SU-DHL-6 (cell line): ENCODE measurements around the gene TRIM9.

ENCODE experiments used
- H2AFZ ChIP-seq: fragments of 200-600 bp; sonication (generic); 2 replicates; pipeline ENCODE4 v1.6.1; 2014; ENCODE audit warnings: low read depth, mild to moderate bottlenecking, moderate library complexity, mixed read lengths, antibody characterized with exemption, low read length; ENCODE audit not compliant: severe bottlenecking
- H3F3A ChIP-seq: fragments of 200-600 bp; shearing (Covaris generic); 2 replicates; pipeline ENCODE4 v1.6.0; 2016; ENCODE audit warnings: antibody characterized with exemption, mild to moderate bottlenecking; ENCODE audit not compliant: insufficient read depth
- H3K27ac ChIP-seq: fragments of 200-600 bp; sonication (generic); 2 replicates; pipeline ENCODE4 v1.5.1; 2016; ENCODE audit warnings: low read depth, mild to moderate bottlenecking, low read length, moderate library complexity, mixed read lengths
- H3K27me3 ChIP-seq: fragments of 200-600 bp; sonication (generic), shearing (Covaris generic); 2 replicates; pipeline ENCODE4 v1.6.0; 2014; ENCODE audit warnings: mild to moderate bottlenecking, low read length
- H3K36me3 ChIP-seq: fragments of 200-600 bp; sonication (generic); 2 replicates; pipeline ENCODE4 v1.6.1; 2014; ENCODE audit warnings: mild to moderate bottlenecking, low read length, mixed read lengths
- H3K4me2 ChIP-seq: fragments of 300-600, 200-600 bp; shearing (Covaris generic), sonication (generic); 2 replicates; pipeline ENCODE4 v1.6.0; 2014; ENCODE audit warnings: low read length, low read depth, mild to moderate bottlenecking; ENCODE audit not compliant: poor library complexity, severe bottlenecking
- H3K4me3 ChIP-seq: fragments of 200-600 bp; sonication (generic); 2 replicates; pipeline ENCODE4 v1.5.1; 2014; ENCODE audit warnings: antibody characterized with exemption, low read length, mild to moderate bottlenecking, mixed read lengths; ENCODE audit not compliant: insufficient read depth, poor library complexity, severe bottlenecking
- H3K79me2 ChIP-seq: fragments of 200-600 bp; sonication (generic); 2 replicates; pipeline ENCODE4 v1.6.1; 2014; ENCODE audit warnings: mild to moderate bottlenecking, low read length, moderate library complexity; ENCODE audit not compliant: insufficient read depth
- H3K9ac ChIP-seq: fragments of 200-600 bp; sonication (generic); 2 replicates; pipeline ENCODE4 v1.7.0; 2014; ENCODE audit warnings: mild to moderate bottlenecking, low read length
- H3K9me2 ChIP-seq: fragments of 200-600 bp; sonication (generic); replicated peaks from 2 replicates; pipeline ENCODE4 v1.6.1; 2014; ENCODE audit warnings: low read length; ENCODE audit not compliant: insufficient read depth
- H3K9me3 ChIP-seq: fragments of 200-600 bp; sonication (generic); 2 replicates; pipeline ENCODE4 v1.6.1; 2014; ENCODE audit warnings: low read length, mixed read lengths; ENCODE audit not compliant: insufficient read depth
- H4K20me1 ChIP-seq: fragments of 200-600 bp; sonication (generic); 2 replicates; pipeline ENCODE4 v1.6.1; 2014; ENCODE audit warnings: low read depth, mild to moderate bottlenecking, antibody characterized with exemption, low read length, moderate library complexity, mixed read lengths
- CTCF ChIP-seq: fragments of 200-600 bp; sonication (generic); IDR thresholded peaks from one replicate; pipeline ENCODE4 v1.5.1; 2017; ENCODE audit warnings: antibody characterized with exemption, mild to moderate bottlenecking, low read length, moderate library complexity; ENCODE audit not compliant: insufficient read depth, poor library complexity, severe bottlenecking
- EZH2phosphoT487 ChIP-seq: fragments of 200-600 bp; sonication (generic), shearing (Covaris generic); conservative IDR thresholded peaks from 2 replicates; pipeline ENCODE4 v1.6.1; 2018; ENCODE audit warnings: mild to moderate bottlenecking, antibody characterized with exemption, low read length, moderate library complexity, mixed read lengths

The TRIM9 gene

GRCh38 chr14:50977863-50978528, 116.9 kb downstream of the TRIM9 start:
- no peak overlapping the region for H3K27ac ChIP-seq
- no peaks in the 10 kb centered on the region for H3F3A ChIP-seq
- H3K27me3 ChIP-seq: no peaks in the 10 kb centered on the region
- no peak overlapping the region for H3K9ac ChIP-seq
- no peaks in the 10 kb centered on the region for H3K9me2 ChIP-seq
- no peak overlapping the region for H2AFZ ChIP-seq
- H3K36me3 ChIP-seq: no peaks in the 10 kb centered on the region
- H3K79me2 ChIP-seq: no peaks in the 10 kb centered on the region
- H3K4me2 ChIP-seq: no peak overlapping the region
- no peak for TF ChIP-seq EZH2phosphoT487
- no peak for TF ChIP-seq CTCF
- H4K20me1 ChIP-seq: no peaks in the 10 kb centered on the region
- no peak overlapping the region for H3K4me3 ChIP-seq
- no peaks in the 10 kb centered on the region for H3K9me3 ChIP-seq

GRCh38 chr14:50974118-50974517, 120.8 kb downstream of the TRIM9 start:
- Histone ChIP-seq H3K4me2 (no peak overlapping the region), H3K27me3 (no peaks in the 10 kb centered on the region)

GRCh38 chr14:50972734-50973133, 122.2 kb downstream of the TRIM9 start:
- H3K27me3 ChIP-seq: no peaks in the 10 kb centered on the region
- no peaks in the 10 kb centered on the region for H3K36me3 ChIP-seq

More at GRCh38 chr14:50974118-50974517, 120.8 kb downstream of the TRIM9 start:
- no peaks in the 10 kb centered on the region for H3K79me2 ChIP-seq
- H2AFZ ChIP-seq: no peak overlapping the region
- no peaks in the 10 kb centered on the region for H4K20me1 ChIP-seq
- no peak overlapping the region for H3K4me3 ChIP-seq
- H3K36me3 ChIP-seq: no peaks in the 10 kb centered on the region
- TF ChIP-seq CTCF: no peak
- TF ChIP-seq EZH2phosphoT487: no peak
- no peaks in the 10 kb centered on the region for H3K9me2 ChIP-seq
- H3F3A ChIP-seq: no peaks in the 10 kb centered on the region
- H3K27ac ChIP-seq: no peak overlapping the region
- no peaks in the 10 kb centered on the region for H3K9me3 ChIP-seq
- H3K9ac ChIP-seq: no peak overlapping the region

More at GRCh38 chr14:50972734-50973133, 122.2 kb downstream of the TRIM9 start:
- Histone ChIP-seq H3F3A (no peaks in the 10 kb centered on the region), H2AFZ (no peak overlapping the region), H3K27ac (no peak overlapping the region), H3K9me3 (no peaks in the 10 kb centered on the region), H3K4me3 (no peak overlapping the region), H3K79me2 (no peaks in the 10 kb centered on the region), H3K9me2 (no peaks in the 10 kb centered on the region), H3K9ac (no peak overlapping the region), H4K20me1 (no peaks in the 10 kb centered on the region), H3K4me2 (no peak overlapping the region)
- no peak for TF ChIP-seq EZH2phosphoT487
- no peak for TF ChIP-seq CTCF
